HG03135 (cell line): Measurements from ENCODE around the gene LRRC74B.
"Not testable (repeated sequence)": the region's sequence is repeated elsewhere in the genome, so short reads cannot be mapped to it uniquely, and the experiment has no call there.

Source experiments
- ATAC-seq: cut with Tn5 transposase; IDR thresholded peaks from one replicate; pipeline ENCODE4 v1.9.1; 2021; ENCODE audit warnings: mild to moderate bottlenecking, moderate library complexity; ENCODE audit not compliant: unreplicated experiment

The LRRC74B gene

DNA sequence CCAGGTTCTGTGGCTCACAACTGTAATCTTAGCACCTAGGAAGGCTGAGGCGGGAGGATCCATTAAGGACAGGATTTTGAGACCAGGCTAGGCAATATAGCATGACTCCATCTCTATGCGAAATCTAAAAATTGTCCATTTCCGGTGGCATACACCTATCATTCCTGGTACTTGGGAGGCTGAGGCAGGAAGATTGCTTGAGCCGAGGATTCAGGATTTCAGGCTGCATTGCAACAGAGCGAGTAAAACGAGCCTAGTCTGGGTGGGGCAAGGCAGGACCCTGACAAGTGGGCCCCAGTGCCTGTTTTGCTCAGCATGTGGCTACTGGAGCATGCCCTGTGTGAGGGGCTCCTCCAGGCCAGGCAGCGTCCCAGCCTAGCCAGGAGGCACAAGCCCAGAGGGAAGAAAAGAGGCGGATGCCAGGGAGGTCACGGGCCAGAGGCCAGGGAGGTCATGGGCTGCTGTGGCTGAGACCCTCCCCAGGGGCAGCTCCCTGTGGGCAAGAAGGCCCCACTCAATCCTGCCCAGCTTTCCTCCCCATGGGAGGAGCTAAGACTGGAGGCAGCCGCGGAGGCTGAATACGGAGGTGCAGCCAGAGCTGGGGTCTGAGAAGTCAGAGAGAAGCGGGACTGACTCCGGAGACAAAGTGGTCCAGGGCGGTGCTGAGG lies 8.4 kb downstream of the LRRC74B start:
- no peak for ATAC-seq

DNA sequence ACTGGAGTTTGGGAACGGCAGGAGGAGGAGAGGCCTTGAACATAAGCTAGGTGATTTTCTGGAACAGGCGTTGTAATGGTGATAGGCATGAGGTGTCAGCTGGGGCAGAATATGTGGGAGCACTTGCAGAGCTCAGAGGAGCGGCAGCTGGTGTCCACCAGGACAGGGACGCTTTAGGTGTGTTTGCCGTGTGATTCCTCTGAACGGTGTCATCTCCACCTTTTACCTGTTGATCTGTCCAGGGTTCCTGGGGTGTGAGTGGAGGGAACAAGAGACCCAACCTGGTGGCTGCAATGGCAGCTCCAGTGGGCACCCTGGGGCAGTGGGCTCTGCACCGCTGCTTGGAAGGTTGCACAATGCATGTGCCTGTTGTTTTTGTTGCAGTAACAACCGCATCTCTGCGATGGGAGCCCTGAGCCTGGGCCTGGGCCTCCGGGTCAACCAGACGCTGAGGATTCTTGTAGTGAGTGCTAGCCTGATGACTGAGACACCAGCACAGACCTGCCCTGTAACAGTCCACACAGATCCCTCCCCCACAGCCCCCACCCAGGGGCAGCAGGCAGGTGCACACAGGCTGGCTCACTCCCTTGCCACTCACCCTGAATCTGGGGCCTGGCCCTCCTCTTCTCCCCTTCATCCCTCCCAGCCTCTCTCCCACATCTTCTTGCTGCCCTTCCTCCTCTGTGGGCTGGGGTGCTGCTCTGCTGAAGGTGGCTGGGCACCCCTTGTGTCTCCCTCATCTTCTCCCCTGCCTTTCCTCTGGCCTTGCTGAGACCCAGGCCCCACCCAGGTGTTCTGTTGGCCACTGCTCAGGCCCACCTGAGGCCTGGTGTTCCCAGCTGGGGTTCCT lies 9.2 kb downstream of the LRRC74B start:
- ATAC-seq, result no peak

DNA sequence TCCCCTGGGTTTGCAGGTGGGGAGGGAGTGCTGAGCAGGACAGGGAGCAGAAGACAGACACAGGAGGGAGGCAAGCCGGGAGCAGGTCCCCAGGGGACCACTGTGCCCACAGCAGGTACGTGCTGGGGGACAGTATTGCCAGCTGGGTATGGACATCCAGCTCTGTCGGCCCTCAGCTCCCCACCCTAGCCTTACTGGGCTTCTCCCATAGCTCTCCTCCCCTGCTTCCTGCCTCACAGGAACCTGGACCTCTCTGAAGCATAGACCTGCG lies 9.8 kb downstream of the LRRC74B start:
- no peak for ATAC-seq

DNA sequence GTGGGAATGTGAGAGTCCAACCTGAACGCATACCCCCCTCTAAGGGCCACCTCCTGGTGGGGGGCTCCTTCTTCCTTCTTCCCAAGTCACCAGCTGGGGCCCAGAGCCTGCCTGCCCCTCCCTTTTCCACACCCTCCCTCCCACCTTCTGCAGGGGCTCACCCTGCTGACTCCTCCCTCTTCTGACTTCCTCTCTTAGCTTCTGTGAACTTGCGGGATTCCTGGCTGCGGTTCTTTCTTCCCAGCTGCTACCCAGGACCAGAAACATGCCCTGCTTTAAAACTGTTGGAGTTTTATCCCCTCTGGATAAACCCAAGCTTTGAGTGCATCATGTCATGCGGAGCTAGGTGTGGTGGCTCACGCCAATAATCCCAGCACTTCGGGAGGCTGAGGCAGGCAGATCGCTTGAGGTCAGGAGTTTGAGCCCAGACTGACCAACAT lies 10.2 kb downstream of the LRRC74B start:
- ATAC-seq, result no peak

DNA sequence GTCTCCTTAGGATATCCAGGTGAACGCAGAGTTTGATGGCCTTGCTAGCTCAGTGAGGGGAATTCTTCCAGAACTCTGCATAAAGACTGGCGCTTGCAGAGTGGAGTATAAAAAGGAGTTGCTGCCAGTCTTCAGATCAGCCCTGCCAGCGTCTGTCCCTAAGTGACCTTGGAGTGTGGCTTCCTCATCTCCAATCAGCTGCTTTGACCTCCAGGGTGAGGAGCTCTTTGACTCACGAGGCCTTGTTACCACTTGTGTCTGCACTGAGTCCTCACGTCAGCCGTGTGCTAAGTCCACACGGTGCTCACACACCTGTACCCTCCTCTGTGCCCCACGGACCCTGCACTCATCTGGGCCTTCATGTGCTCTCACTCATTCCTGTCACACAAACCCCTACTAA lies 14.6 kb downstream of the LRRC74B start:
- ATAC-seq, result not testable (repeated sequence)

DNA sequence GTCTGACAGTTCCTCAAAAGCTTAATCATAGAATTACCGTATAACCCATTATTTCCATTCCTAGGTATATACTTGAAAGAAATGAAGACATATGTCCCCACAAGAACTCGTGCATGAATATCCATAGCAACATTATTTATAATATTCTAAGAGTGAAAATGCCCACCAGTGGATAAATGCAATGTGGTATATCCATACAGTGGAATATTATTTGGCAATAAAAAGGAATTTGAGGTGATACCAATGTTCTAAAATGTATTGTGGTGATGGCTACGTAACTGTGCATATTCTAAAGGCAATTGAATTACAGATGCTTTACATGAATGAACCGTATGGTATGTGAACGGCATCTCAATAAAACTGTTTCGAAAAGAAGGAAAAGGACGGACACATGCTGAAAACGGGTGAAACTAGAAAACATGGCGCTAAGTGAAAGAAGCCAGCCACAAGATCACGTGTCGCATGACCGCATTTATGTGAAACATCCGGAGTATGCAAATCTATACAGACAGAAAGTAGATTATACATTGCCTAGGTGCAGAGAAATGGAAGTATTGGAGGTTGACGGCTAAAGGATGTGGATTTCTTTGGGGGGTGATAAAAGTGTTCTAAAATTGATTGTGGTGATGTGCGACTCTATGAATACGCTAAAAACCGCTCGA lies 16.0 kb downstream of the LRRC74B start:
- ATAC-seq, result not testable (repeated sequence)

DNA sequence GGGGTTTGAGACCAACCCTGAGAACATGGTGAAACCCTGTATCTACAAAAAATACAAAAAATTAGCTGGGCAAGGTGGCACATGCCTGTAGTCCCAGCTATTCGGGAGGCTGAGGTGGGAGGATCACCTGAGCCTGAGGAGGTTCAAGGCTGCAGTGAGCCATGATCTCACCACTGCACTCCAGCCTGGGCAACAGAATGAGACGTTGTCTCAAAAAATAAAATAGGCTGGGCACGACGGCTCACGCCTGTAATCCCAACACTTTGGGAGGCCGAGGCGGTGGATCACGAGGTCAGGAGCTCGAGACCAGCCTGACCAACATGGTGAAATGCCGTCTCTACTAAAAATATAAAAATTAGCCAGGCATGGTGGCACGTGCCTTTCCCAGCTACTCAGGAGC lies 18.7 kb downstream of the LRRC74B start:
- not testable (repeated sequence) for ATAC-seq

DNA sequence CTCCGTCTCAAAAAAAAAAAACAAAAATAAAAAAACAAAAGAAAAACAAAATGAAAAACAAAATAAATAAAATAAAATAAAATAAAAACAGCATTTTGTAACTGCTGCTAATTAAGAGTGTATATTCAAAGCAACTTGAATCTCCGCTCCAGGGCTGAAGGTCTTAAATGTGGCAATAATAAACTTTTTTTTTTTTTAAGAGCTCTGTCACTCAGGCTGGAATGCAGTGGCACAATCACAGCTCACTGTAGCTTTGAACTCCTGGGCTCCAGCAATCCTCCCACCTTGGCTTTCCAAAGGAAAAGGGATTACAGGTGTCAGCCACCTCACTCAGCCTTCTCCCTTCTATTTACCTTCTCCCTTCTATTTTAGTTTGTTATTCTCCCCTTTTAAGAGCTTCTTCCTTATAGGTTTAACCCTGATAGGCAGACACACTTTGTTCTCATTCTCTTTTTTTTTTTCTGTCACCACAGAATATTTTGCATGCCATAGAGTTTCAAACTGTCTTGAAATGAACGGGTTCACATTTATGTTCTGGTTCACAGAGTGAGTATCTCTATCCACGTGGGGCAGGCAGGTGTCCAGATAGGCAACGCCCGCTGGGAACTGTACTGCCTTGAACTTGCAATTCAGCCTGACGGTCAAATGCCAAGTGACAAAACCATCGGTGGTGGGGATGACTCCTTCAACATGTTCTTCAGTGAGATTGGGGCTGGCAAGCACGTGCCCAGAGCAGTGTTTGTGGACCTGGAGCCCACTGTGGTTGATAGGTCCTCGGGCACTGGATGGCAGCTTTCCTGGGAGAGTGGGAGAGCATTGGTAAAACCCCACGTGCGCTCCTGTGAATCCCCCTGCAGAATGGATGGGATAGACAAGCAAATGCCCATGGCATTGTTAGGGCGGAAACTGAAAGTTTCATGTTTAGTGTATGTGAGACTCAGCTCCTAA lies 19.4 kb downstream of the LRRC74B start:
- no peak for ATAC-seq

DNA sequence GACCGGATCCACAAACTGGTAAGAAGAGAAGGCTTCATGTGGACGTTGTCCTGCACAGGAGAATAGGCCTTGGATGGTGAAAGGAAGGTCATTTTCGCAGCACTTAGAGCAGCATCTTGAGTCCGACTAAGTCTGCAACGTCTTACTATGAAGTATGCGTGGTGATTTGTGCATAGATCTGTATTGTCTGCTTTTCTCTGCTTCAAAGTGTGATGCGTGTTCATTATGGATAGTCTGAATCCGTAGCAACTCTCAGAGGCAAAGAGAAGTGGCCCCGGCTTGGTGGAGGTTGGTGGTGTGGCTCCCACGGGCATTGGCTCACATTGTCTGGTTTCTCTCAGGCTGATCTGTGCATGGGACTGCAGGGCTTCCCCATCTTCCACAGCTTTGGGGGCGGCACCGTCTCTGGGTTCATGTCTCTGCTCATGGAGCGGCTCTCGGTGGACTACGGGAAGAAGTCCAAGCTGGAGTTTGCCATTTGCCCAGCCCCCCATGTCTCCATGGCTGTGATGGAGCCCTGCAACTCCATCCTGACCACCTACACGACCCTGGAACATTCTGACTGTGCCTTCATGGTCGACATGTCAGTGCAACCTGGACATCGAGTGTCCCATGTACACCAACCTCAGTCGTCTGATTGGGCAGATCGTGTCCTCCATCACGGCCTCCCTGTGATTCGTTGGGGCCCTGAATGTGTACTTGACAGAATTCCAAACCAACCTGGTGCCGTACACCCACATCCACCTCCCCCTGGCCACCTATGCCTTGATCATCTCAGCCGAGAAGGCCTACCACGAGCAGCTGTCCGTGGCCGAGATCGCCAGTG lies 21.5 kb downstream of the LRRC74B start:
- no peak for ATAC-seq

DNA sequence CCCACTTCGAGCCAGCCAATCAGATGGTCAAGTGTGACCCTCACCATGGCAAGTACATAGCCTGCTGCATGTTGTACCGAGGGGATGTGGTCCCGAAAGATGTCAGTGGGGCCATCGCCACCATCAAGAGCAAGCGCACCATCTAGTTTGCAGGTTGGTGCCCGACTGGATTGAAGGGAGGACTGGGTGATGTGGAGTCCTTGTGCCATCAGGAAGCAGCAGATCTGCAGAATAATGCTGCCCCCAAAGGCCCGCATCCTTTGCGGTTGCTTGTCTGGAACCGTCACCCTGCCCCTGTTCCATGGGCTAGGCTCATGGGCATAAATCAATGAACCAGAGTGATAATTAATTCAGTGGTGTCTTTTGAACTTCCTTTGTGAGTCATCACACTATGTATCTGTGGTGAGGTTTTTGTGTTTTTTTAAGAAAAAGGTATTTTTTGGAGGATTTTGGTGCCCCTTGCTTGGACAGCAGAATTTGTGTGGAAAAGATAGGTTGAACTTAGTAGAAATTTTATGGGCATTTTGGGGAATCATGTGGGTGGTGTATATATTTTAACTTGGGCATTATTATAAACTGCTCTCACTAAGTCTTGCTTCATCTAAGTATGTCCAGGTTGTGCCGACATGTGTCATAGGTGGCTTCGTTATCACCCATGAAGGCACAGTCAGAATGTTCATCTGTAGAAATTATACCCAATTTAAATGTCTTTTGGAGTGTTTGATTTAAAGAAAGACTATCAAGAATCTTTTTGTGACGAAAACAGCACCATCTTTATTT lies 22.3 kb downstream of the LRRC74B start:
- no peak for ATAC-seq

DNA sequence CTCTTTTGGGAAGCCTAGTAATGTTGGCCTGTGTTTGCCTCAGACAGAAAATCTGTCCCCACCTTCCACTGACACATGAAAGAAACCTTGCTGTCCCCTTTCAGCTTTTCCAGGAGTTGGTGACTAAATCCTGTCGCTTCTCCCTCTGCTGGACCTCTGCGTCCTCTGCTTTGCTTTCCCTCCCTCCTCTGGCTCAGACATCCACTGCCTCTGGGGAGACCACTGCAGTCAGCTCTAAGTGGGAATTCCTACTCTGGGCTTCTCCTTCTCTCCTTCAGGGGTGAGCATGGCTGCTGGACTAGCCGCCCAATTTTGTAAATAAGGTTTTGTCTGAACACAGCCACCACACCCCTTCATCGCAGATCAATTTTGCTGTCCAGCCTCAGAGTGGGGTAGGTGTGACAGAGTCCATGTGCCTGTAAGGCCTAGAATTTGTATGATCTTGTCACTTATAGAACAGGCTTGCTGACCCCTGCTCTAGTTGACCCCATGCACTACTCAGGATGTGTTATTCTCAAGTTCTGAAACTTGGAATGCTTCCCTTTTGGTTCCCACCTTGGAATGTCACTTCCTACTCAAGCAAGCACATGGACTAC lies 23.0 kb downstream of the LRRC74B start:
- ATAC-seq, result no peak

DNA sequence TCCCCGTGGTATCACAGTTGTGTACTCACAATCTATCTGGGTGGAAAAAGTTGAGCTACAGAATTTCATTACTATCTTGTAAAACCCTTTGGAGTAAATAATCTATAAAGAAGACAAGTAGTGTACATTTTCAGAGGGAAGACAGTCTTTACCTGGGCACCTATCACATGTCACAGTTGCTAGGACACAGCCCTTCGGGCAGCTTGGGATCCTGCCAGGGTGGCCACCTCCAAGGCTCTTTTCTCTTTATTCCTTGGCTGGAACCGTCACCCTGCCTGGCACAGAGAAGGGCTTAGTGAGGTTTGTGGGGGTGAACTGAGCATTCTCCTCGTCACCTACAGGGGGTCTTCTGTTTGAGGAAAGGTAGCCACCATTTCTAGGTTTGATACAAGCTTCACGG lies 23.6 kb downstream of the LRRC74B start:
- no peak for ATAC-seq

DNA sequence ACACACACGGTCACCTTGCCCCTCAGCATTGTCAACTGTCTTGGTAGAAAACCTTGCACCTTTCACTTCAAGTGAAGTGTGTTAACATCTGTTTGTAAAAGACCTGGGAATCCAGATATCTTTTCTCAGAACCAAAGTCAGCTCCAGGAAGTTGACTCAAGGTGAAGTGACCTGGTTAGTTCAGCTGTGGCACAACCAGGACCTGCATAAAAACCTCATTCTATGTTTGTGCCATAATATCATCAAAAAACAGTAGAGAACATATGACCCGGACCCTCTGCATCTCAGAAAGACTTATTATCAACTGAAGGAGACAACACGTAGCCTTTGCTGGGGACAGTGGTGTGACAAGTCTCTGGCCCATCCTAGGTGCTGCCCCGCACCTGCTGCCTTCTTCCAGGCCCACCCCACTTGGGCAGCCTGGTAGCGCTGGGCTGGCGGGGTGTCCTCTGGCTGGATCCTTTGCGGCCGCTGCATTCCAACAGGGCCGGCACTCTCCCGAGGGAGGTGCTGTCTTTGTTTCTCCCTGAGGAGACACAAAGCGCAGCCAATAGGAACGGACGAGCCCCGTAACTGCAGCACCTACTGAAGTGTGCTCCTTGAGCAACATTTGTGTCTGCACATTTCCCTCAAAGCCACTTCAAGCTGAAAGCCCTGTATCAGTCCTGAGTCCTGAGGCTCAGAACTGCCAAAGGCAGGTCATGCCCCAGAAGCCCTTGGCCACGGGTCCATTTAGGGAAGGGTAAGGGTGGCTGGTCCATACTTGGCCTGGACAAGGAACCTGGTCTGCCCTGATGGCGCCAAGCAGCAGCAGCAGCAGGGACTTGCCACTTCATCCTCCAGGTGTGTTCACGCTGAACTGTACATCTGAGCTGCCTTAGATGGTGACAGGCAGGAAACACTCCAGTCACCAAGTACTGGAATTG lies 25.2 kb downstream of the LRRC74B start:
- ATAC-seq, result no peak

DNA sequence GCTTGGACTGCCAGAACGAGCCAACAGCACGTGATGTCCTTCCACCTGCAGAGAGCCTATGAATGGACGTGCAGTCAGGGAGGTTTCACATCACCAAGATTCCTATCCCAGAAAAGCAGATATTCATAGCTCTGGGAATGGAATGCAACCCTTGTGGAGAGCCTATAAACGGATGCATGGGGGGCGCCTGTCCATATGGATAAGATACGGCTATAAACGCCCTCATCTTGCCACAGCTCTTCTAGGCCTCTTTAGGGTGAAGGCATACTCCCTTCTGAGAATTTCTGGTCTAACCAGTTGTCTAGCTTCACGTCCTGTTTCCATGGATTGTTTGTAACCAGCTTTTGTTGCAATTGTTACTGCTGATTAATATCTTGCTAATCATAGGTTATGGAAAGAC lies 26.1 kb downstream of the LRRC74B start:
- not testable (repeated sequence) for ATAC-seq

DNA sequence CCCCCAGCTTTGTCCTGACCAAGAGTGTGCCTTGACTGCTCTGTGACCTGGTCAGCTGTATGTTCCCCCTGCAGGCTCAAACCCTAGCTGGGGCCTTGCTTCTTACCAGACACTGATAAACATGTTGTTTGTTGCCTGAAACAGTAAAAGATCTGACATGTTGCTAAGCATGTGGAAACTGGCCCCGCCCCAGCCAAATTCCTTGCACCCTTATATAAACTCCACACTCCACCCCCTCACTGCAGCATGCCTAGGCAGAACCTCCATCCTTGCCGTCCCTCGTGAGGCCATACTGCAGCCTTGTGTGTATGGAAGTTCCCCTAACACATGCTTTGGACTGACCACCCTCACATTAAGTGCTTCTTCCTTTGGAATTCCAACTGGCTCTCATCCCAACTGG lies 27.3 kb downstream of the LRRC74B start:
- no peak for ATAC-seq

DNA sequence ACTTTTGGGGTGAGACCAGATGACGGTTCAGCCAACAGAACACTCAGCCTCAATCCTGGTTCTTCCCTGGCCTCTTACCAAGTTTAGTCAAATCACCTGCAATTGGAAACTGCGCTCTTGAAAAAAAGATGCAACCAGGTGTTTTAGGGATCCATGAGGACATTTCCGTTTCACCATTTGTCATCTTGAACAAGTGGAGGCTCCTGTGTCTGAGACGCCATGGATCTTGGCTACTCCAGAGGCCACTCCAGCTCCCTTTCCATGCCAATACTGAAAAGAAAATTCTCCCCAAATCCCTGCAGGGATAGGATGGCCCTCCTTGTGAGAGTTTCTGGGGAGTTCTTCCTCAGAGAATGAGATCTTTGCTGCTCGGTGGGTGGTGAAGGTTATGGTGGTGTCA lies 27.7 kb downstream of the LRRC74B start:
- no peak for ATAC-seq

DNA sequence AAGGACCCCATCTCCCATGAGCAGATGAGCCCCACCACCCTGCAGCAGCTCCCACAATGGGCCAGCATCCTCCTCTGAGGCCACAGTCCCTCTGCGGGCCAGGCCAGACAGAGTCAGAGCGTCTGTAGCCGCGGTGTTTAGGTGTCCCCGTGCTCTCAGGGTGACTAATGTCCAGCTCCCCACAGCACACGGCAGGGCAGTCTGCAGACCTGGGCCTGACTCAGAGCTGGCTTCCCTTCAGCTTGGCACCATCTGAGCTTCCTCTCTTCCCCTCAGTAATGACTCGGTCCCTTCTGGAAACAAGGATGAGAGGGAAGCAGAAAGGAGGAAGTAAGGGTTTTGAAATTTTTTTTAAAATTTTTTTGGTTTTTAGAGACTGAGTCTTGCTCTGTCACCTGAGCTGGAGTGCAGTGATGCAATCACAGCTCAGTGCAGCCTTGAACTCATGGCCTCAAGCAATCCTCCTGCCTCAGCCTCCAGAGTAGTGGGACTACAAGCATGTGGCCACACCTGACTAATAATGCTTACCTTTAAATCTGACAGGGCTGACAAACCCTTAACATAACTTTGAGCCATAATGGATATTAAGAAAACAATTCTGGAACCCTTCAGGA lies 28.5 kb downstream of the LRRC74B start:
- no peak for ATAC-seq
